ENCODE data around the gene HACD2.

HACD2 gene

GRCh38 chr3:123480428-123480827, 104.4 kb downstream of the HACD2 start:
- no peak for TF ChIP-seq CTCF (IDR thresholded peaks at IDR 0.05; ENCODE audit: low read depth, low read length, missing control alignments)
- no peak for DNase-seq (ENCODE audit: low read depth)
- no peak overlapping the region for H3K4me3 ChIP-seq (ENCODE audit: low read depth, low read length)

GRCh38 chr3:123479891-123480290, 105.0 kb downstream of the HACD2 start:
- H3K4me3 ChIP-seq (ENCODE audit: low read depth, low read length) = no peak overlapping the region
- no peak for DNase-seq (ENCODE audit: low read depth)

GRCh38 chr3:123478314-123478713, 106.5 kb downstream of the HACD2 start:
- TF ChIP-seq CTCF (IDR thresholded peaks at IDR 0.05; ENCODE audit: low read depth, low read length, missing control alignments) = no peak
- DNase-seq (ENCODE audit: low read depth) = no peak
- no peak overlapping the region for H3K4me3 ChIP-seq (ENCODE audit: low read depth, low read length)

More at GRCh38 chr3:123479891-123480290, 105.0 kb downstream of the HACD2 start:
- no peak for TF ChIP-seq CTCF (IDR thresholded peaks at IDR 0.05; ENCODE audit: low read depth, low read length, missing control alignments)

- no peak for TF ChIP-seq CTCF (IDR thresholded peaks at IDR 0.05; ENCODE audit: low read depth, low read length, missing control alignments)
- DNase-seq (ENCODE audit: low read depth) = no peak
- no peak overlapping the region for H3K4me3 ChIP-seq (ENCODE audit: low read depth, low read length)
These were observed 107.7 kb downstream of the HACD2 start for GRCh38 chr3:123476967-123477750.

- DNase-seq (ENCODE audit: low read depth) = no peak
- no peak overlapping the region for H3K4me3 ChIP-seq (ENCODE audit: low read depth, low read length)
- no peak for TF ChIP-seq CTCF (IDR thresholded peaks at IDR 0.05; ENCODE audit: low read depth, low read length, missing control alignments)
These were observed 109.1 kb downstream of the HACD2 start for GRCh38 chr3:123475786-123476185.

GRCh38 chr3:123471106-123471505, 113.7 kb downstream of the HACD2 start:
- DNase-seq (ENCODE audit: low read depth) = no peak
- TF ChIP-seq CTCF (IDR thresholded peaks at IDR 0.05; ENCODE audit: low read depth, low read length, missing control alignments) = no peak
- H3K4me3 ChIP-seq (ENCODE audit: low read depth, low read length) = no peak overlapping the region
